Stimulated activated CD8-positive, alpha-beta memory T cell treated with anti-CD3 and anti-CD28 coated beads, Interleukin-4, amount 100 ng/mL, for 1 hour (primary cell): Measurements from ENCODE around the gene SLC6A6.

ENCODE experiments used
- DNase-seq, 2 donors: peaks; one replicate each; pipeline ENCODE4 v3.0.0-alpha.2; 2020; ENCODE audit warnings: low read depth in 2 of 2, low spot score in 1 of 2

The SLC6A6 gene

GRCh38 chr3:14402304-14402811 is at the start of gene SLC6A6:
Gene SLC6A6 (plus strand): TSS chr3:14402606. CDS start chr3:14443635, 41,029 bp downstream.
- DNase-seq: peak; percentile 82 to 88

- no peak for DNase-seq
Observed at GRCh38 chr3:14353502-14353901, 48.9 kb upstream of the SLC6A6 start.

GRCh38 chr3:14357463-14357862 is 44.9 kb upstream of the SLC6A6 start:
- DNase-seq: no peak

GRCh38 chr3:14358426-14359211 is 43.8 kb upstream of the SLC6A6 start:
- DNase-seq: no peak

- DNase-seq: no peak
Observed at GRCh38 chr3:14359348-14359747, 43.1 kb upstream of the SLC6A6 start.

GRCh38 chr3:14360123-14360881 is 42.1 kb upstream of the SLC6A6 start:
- no peak for DNase-seq

GRCh38 chr3:14361068-14361677 is 41.2 kb upstream of the SLC6A6 start:
- DNase-seq: no peak

- DNase-seq: no peak
Observed at GRCh38 chr3:14362890-14363289, 39.5 kb upstream of the SLC6A6 start.

GRCh38 chr3:14363379-14363778 is 39.0 kb upstream of the SLC6A6 start:
- DNase-seq: no peak

- no peak for DNase-seq
Observed at GRCh38 chr3:14363991-14364390, 38.4 kb upstream of the SLC6A6 start.

- no peak for DNase-seq
Observed at GRCh38 chr3:14364580-14365292, 37.7 kb upstream of the SLC6A6 start.

GRCh38 chr3:14366248-14366647 is 36.2 kb upstream of the SLC6A6 start:
- DNase-seq: no peak

GRCh38 chr3:14366915-14367823 is 35.2 kb upstream of the SLC6A6 start:
- DNase-seq: no peak

- DNase-seq: no peak
Observed at GRCh38 chr3:14368146-14368545, 34.3 kb upstream of the SLC6A6 start.

- no peak for DNase-seq
Observed at GRCh38 chr3:14368885-14369284, 33.5 kb upstream of the SLC6A6 start.

GRCh38 chr3:14369675-14370669 is 32.4 kb upstream of the SLC6A6 start:
- no peak for DNase-seq

GRCh38 chr3:14370720-14371572 is 31.5 kb upstream of the SLC6A6 start:
- no peak for DNase-seq
